ENCODE measurements around the gene COG7.

DNA sequence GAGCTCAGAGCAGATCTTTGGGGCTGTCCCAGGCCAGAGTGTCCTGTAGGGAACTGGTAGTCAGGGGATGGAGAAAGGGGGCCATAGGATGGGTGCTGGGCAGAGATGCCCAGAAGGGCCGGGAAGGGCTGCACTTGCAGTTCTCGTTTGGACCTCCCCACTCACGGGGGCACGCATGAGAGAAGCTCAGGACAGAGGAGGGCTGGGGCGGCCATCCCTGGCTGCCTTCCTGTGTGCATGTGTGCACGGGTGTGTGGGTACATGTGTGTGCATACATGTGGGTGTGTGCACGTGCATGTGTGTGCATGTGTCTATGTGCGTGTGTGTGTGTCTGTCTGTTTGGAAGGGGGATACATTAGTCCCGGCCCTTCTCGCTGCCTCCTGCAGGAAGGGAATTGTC lies 73.3 kb downstream of the COG7 start:
- TF ChIP-seq CTCF (conservative IDR thresholded peaks at IDR 0.05; ENCODE audit: low read length) (no peak), EZH2phosphoT487 (IDR thresholded peaks at IDR 0.05; ENCODE audit: borderline replicate concordance) (no peak)

All from Loucy (cell line).